GM12872 (cell line): ENCODE results near the gene NAB2.

Source experiments
- TF ChIP-seq, protein P1 (sequence below): IDR thresholded peaks from 3 replicates; pipeline ENCODE4 v1.5.1; 2011; ENCODE audit warnings: low read depth, mild to moderate bottlenecking, low read length, moderate library complexity; ENCODE audit not compliant: insufficient read depth

The NAB2 gene

DNA sequence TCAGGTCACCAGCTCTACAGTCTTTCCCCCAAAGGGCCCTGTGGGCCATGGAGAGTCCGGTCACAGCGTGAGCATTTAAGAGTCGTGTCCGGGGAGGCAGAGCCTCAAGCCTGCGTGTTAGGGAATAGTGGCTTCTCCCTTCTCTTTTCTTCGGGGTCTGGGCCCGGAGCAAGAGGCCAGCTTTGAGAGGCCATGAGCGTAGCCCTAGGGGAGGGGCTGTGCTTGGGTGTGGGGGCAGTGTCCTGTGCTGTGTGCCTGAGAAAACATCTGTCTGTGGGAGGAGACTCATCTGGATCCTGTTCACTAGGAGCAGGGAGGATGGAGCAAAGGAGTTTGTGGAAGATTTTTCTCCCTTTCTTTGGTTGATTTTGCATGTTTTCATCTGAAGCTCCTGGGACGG is 53.2 kb downstream of the NAB2 start:
- TF ChIP-seq, protein P1, sequence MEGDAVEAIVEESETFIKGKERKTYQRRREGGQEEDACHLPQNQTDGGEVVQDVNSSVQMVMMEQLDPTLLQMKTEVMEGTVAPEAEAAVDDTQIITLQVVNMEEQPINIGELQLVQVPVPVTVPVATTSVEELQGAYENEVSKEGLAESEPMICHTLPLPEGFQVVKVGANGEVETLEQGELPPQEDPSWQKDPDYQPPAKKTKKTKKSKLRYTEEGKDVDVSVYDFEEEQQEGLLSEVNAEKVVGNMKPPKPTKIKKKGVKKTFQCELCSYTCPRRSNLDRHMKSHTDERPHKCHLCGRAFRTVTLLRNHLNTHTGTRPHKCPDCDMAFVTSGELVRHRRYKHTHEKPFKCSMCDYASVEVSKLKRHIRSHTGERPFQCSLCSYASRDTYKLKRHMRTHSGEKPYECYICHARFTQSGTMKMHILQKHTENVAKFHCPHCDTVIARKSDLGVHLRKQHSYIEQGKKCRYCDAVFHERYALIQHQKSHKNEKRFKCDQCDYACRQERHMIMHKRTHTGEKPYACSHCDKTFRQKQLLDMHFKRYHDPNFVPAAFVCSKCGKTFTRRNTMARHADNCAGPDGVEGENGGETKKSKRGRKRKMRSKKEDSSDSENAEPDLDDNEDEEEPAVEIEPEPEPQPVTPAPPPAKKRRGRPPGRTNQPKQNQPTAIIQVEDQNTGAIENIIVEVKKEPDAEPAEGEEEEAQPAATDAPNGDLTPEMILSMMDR: no peak

DNA sequence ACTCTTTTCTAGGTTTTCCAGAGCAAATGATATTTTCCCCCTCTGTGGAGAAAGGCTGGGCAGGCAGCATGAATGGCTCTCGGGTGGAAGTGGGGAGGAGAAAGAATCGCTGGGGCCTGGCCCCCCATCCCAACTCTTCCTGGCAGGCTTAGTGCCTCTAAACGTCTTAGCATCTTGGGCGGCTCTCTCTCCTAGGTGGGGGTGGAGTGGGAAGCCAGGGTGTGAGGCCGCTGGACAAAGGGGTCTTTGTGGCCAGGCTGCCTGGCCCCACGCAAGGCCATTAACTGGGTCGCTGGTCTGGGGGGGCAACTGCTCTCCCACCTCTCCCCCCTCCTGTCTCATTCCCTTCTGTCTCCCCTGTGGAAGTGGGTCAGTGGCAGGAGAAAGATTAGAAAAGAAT is 53.8 kb downstream of the NAB2 start:
- TF ChIP-seq, protein P1: no peak

GRCh38 chr12:57143454-57143853 is 54.5 kb downstream of the NAB2 start:
- TF ChIP-seq, protein P1: no peak
